ENCODE results near the gene POLDIP2.

Gene POLDIP2

GRCh38 chr17:28390984-28391383, 33.7 kb upstream of the POLDIP2 start:
- TF ChIP-seq SIN3A (IDR thresholded peaks at IDR 0.05; ENCODE audit: borderline replicate concordance, insufficient read depth, low read length) (no peak), FOXP2 (optimal IDR thresholded peaks at IDR 0.05; ENCODE audit: borderline replicate concordance, extremely low read depth, extremely low read length, insufficient read depth) (no peak), TAF1 (IDR thresholded peaks at IDR 0.05; ENCODE audit: borderline replicate concordance, insufficient read depth, low read length) (no peak), REST (IDR thresholded peaks at IDR 0.05; ENCODE audit: insufficient read depth in 1 of 2, low read depth in 2 of 2, low read length in 2 of 2) (no peak), POLR2AphosphoS5 (IDR thresholded peaks at IDR 0.05; ENCODE audit: low read depth, low read length) (no peak)

DNA sequence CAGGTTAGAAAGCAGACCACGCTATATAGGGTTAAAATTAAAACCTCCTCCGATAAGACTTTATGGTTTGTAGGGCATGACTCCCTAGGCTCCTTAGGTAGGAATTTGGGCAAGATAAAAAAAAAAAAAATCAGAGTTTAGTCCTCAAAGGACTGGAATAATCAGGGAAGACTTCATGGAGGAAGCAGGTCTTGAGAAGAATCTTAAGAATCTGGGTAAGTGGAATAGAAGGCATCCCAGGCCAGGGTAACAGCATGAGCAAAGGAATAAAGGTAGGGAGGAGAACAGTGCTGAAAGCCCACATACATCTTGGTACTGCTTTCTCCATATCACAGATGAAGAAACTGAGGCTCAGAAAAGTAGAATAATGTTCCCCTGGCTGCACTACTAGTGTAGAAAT, 33.2 kb upstream of the POLDIP2 start:
- no peak for TF ChIP-seq TAF1 (IDR thresholded peaks at IDR 0.05; ENCODE audit: borderline replicate concordance, insufficient read depth, low read length)
- no peak for TF ChIP-seq FOXP2 (optimal IDR thresholded peaks at IDR 0.05; ENCODE audit: borderline replicate concordance, extremely low read depth, extremely low read length, insufficient read depth)
- TF ChIP-seq POLR2AphosphoS5 (IDR thresholded peaks at IDR 0.05; ENCODE audit: low read depth, low read length): no peak
- TF ChIP-seq SIN3A (IDR thresholded peaks at IDR 0.05; ENCODE audit: borderline replicate concordance, insufficient read depth, low read length): no peak
- TF ChIP-seq REST (IDR thresholded peaks at IDR 0.05; ENCODE audit: insufficient read depth in 1 of 2, low read depth in 2 of 2, low read length in 2 of 2): no peak

DNA sequence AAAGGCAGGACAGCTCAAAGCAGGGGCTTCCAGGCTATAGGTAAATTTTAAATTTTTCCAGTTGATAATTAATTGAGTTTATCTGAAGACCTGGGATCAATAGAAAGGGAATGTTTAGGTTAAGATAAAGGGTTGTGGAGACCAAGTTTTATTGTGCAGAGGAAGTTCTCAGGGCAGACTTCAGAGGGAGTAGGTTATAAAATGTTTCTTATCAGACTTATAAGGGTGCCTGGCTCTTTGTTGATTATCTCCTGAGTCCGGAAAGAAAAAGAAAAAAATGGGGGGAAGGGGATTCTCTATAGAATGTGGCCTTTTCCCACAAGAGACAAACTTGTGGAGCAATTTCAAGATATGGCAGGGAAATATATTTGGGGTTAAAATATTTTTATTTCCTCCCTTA, 32.8 kb upstream of the POLDIP2 start:
- TF ChIP-seq SIN3A (IDR thresholded peaks at IDR 0.05; ENCODE audit: borderline replicate concordance, insufficient read depth, low read length) (no peak), REST (IDR thresholded peaks at IDR 0.05; ENCODE audit: insufficient read depth in 1 of 2, low read depth in 2 of 2, low read length in 2 of 2) (no peak), POLR2AphosphoS5 (IDR thresholded peaks at IDR 0.05; ENCODE audit: low read depth, low read length) (no peak), FOXP2 (optimal IDR thresholded peaks at IDR 0.05; ENCODE audit: borderline replicate concordance, extremely low read depth, extremely low read length, insufficient read depth) (no peak), TAF1 (IDR thresholded peaks at IDR 0.05; ENCODE audit: borderline replicate concordance, insufficient read depth, low read length) (no peak)

GRCh38 chr17:28388106-28388505, 30.8 kb upstream of the POLDIP2 start:
- TF ChIP-seq POLR2AphosphoS5 (IDR thresholded peaks at IDR 0.05; ENCODE audit: low read depth, low read length) (no peak), TAF1 (IDR thresholded peaks at IDR 0.05; ENCODE audit: borderline replicate concordance, insufficient read depth, low read length) (no peak), FOXP2 (optimal IDR thresholded peaks at IDR 0.05; ENCODE audit: borderline replicate concordance, extremely low read depth, extremely low read length, insufficient read depth) (no peak)

DNA sequence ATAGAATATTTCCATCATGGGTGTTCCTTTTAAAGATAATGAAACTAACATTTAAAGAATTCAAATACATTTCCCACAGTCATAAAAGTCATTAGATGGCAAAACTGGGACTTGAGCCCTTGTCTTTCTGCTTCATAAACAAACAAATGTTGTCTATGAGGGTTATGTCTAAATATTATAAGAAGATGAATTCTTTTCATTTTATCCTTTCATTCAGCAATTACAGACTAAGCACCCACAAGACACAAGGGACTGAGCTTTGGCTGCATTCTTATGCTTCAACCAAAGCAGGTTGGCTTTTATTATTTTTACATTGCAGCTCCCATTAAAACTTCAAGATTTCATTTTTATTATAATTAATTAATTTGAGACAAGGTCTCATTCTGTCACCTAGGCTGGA, 29.1 kb upstream of the POLDIP2 start:
- TF ChIP-seq FOXP2 (optimal IDR thresholded peaks at IDR 0.05; ENCODE audit: borderline replicate concordance, extremely low read depth, extremely low read length, insufficient read depth): no peak
- no peak for TF ChIP-seq REST (IDR thresholded peaks at IDR 0.05; ENCODE audit: insufficient read depth in 1 of 2, low read depth in 2 of 2, low read length in 2 of 2)
- no peak for TF ChIP-seq POLR2AphosphoS5 (IDR thresholded peaks at IDR 0.05; ENCODE audit: low read depth, low read length)
- no peak for TF ChIP-seq TAF1 (IDR thresholded peaks at IDR 0.05; ENCODE audit: borderline replicate concordance, insufficient read depth, low read length)
- no peak for TF ChIP-seq SIN3A (IDR thresholded peaks at IDR 0.05; ENCODE audit: borderline replicate concordance, insufficient read depth, low read length)
